GM18517 (cell line): Measurements from ENCODE around the gene CMTM5.
"Not testable (repeated sequence)": the region's sequence is repeated elsewhere in the genome, so short reads cannot be mapped to it uniquely, and the experiment has no call there.

Experiments used
- ATAC-seq: cut with Tn5 transposase; IDR thresholded peaks from one replicate; pipeline ENCODE4 v1.9.1; 2021; ENCODE audit warnings: mild to moderate bottlenecking, moderate library complexity; ENCODE audit not compliant: unreplicated experiment

The CMTM5 gene

DNA sequence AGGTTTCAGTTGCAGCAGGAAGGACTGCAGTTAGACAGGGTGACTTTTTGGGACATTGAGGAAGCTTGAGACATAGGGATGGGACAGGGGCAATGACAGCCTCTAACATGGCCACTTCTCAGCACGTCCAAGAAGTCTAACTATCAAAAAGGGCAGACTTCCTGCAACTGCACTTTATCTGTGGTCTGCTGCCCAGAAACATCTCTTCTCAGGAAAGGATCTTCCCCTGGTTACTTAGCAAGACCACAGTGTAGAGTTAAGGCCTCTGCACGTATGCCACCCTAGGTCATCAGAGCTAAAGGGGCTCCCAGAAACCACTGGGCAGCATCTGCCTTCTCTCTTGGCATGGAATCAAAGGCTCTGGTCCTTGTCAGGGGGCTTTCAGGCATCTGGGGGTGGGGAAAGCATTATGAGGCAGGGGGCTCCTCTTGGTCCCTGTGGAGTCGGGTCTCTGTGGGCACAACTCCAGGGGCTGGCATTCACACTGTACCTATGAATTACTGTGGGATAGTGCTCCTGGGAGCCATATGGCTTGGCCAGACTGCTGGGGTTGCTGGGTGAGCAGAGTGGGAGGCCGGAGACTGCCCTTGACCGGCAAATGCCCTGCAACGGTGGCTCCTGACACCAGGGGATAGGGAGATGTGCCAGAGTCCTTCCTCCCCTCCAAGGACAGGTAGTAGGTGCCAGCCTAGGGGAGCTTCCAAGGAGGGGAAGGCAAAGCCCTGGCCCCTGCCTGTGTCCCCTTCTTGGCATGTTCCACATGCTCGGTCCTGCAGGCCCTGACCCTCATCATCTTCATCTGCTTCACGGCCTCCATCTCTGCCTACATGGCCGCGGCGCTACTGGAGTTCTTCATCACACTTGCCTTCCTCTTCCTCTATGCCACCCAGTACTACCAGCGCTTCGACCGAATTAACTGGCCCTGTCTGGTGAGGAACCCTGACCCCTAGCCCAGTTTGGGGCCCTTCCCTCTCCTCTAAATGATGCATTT is 1.0 kb downstream of the CMTM5 start:
- ATAC-seq = no peak

DNA sequence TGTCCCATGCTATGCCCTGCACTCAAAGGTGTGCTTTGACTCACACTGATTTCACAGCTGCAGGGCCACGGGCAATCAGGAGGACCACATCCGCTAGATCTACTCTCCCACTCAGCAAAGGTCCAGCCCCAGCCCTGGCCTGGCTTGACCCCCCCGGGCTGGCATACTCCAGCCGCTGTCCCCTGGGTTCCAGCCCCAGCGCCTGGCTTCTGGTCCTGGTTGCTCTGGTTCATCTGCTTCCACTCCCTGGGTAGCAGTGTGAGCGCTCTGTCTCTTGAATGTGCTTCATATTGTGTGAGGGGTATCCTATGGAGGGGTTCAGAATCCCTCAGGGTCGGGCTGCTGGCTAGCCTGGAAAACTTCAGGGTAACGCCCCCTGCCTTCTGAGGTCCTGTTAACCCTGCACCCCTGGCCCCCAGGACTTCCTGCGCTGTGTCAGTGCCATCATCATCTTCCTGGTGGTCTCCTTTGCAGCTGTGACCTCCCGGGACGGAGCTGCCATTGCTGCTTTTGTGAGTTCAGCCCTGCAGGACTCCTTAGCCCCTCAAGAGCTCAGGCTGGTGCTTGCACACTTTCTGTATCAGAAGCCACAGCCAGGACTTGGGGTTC is 1.9 kb downstream of the CMTM5 start:
- no peak for ATAC-seq

GRCh38 chr14:23379366-23380196 is 2.7 kb downstream of the CMTM5 start:
- ATAC-seq = no peak

DNA sequence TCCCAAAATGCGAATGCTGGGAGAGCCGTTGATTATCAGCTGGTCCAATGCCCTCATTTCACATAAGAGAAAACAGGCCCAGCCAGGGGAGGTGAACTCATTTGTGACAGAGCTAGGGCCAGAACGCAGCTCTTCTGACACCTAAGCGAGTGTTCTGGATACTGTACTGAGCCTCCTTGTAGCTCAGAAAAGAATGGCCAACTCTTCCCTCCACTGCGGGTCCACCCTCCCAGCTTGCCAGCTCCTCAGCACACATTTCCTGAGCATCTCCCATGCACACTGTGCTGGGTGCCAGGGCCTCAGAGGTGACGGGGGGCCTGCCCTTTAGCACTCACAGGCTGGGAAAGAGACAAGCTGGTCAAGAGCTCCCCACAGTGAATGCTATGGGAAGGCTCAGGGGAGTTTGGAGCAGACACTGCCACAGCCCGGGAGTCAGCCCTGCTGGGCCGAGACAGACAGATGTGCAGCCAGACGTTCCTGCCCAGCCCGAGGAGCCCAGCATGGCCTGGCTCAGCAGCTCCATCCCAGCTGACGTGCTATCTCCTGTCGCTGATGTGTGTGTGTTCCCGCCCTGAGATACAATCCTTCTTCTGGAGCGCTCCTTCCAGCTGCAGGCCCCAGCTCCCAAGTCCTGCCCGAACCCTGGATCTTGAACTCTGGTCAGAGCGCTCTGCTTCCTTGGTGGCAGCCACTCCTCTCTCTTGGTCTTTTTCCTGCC is 3.5 kb downstream of the CMTM5 start:
- ATAC-seq = no peak

GRCh38 chr14:23380976-23381375 is 4.1 kb downstream of the CMTM5 start:
- ATAC-seq = no peak

- ATAC-seq = no peak
Measured at GRCh38 chr14:23381871-23382270, 5.0 kb downstream of the CMTM5 start.

DNA sequence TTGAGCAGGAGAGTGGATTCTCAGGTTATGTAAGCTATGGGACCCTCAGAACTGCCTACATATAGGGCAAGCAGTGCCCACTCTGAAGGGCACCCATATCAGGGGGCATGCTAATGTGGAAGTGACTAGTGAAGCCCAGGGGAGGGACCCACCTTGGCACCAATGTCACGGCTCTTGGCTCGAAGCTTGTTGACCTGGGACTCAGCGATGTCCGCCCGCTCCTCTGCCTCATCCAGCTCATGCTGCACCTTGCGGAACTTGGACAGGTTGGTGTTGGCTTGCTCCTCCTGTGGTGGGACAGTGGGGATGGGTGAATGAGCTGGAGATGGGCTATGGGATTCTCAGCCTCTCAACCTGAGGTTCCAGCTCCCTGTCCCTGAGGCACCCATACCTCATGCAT is 5.4 kb downstream of the CMTM5 start:
- ATAC-seq = no peak

DNA sequence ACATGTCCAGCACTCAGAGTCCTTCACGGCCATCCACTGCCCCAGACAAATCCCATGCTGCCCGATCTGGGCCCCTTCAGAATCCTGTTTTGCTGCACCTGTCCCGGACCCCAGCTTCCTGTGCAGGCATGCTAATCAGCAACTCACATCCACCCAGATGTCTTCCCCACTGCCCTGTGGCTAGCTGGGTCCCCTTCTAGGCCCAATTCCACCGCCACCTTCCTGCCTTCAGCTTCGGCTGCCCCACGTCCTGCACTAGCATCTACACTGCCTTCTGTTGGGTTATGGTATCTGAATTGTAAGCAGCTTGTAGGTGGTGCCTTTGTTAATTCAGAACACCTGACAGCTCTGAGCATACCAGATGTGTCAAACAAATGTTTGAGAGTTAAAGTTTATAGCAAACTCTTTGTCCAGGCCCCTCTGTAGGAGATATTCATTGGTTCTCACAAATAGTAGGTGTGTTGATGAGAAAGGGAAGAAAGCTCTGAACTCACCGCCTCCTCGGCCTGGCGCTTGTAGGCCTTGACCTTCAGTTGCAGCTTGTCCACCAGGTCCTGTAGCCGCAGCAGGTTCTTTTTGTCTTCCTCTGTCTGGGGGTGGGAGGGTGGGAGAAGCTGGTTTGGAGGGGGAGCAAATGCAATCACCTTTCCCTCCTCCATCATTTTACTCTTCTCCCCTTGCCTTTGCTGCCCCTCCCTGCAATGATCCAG is 6.0 kb downstream of the CMTM5 start:
- ATAC-seq = no peak

DNA sequence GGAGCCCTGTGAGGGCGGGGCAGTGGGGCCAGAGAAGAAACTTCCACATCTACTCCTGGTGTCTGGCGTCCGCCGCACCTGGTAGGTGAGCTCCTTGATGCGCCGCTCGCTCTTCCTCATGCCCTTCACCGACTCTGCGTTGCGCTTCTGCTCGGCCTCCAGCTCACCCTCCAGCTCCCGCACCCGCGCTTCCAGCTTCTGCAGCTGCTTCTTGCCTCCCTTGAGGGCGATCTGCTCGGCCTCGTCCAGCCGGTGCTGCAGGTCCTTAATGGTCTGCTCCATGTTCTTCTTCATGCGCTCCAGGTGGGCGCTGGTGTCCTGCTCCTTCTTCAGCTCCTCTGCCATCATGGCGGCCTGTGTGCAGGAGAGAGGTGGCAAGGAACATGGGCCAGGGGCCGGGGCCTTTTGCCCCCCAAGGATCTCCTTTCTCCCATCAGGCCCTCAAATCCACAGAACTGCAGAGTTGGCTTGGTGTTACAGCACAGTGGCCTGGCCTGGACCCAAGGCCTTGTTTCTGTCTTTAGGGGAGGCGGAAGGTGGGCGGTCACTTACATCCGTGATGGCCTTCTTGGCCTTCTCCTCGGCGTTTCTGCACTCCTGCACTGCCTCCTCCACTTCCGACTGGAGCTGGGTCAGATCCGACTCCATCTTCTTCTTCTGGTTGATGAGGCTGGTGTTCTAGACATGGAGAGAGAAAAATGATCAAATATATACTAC is 7.7 kb downstream of the CMTM5 start:
- ATAC-seq = no peak

- ATAC-seq = no peak
Measured at GRCh38 chr14:23385244-23385641, 8.4 kb downstream of the CMTM5 start.

- ATAC-seq = no peak
Measured at GRCh38 chr14:23385642-23386265, 8.9 kb downstream of the CMTM5 start.

GRCh38 chr14:23386266-23386657 is 9.4 kb downstream of the CMTM5 start:
- ATAC-seq = not testable (repeated sequence)

DNA sequence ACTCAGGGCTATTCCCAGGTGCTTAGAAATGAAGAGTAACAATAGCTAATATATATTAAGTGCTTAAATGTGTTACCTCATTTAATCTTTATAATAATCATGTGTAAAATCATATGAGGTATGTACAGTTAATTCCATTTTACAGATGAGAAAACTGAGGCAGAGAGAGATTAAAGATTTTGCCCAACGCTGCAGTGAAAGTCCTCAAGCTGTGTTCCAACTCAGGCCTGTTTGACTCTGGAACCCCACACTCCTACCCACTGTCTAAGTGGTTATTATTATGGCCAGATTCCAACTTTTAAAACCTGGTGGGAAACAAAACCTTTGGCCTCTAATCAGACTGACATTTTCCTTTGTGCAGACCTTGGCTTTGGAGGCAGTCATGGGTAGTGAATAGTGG is 10.2 kb downstream of the CMTM5 start:
- ATAC-seq = no peak

- ATAC-seq = no peak
Measured at GRCh38 chr14:23387916-23388882, 11.4 kb downstream of the CMTM5 start.

GRCh38 chr14:23388996-23389395 is 12.2 kb downstream of the CMTM5 start:
- ATAC-seq = no peak

DNA sequence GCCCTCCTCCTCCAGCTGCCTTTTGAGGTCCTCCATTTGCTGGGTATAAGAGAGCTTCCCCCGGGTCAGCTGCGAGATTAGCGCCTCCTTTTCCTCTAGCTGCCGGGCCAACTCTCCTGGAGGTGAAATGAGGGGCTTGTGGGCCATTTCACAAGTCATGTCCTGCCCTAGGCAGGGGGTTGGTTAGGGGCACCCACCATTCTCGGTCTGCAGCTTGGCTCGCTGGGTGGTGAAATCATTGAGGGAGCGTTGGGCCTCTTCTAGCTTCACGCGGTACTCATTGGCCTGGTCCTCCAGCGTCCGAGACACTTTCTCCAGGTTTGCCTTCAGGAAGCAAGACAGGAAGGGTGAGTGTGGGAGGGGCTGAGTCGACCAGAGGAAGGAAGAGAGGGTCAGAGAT is 12.6 kb downstream of the CMTM5 start:
- no peak for ATAC-seq

DNA sequence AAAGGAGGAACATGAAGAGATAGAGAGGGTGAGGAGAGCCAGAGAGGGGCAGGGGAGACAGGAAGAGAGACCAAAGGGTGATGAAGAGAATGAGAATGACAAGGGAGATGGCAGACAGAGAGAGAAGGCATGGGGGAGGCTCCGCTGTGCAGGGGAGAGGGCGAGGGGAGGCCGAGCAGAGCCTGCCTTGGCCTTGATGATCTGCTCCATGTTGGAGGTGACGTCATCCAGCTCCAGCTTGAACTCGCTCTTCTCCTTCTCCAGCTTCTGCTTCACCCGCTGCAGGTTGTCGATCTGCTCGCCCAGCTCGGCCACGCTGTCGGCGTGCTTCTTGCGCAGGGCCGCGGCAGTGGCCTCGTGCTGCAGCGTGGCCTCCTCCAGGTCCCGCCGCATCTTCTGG is 13.0 kb downstream of the CMTM5 start:
- not testable (repeated sequence) for ATAC-seq

DNA sequence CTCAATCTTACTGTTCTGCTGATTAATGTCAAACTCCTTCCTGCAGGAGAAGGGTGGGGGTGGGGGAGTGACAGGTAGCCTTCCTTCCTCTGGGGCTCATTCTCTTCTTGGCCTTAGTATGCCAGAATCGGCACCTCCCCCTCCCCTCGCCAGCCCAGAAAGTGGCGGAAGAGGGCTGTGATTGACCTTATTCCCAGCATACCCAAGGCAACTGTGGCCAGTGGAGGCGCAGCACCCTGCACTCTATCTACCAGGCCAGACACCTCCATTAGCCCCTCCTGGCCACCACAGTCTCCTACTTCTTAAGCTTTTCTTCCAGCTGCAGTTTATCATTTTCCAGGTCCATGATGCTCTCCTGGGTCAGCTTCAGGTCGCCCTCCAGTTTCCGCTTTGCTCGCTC is 15.8 kb downstream of the CMTM5 start:
- no peak for ATAC-seq
